Colon (tissue), 2 donors: ENCODE data around the gene NAP1L1.

Experiments
- FAIRE-seq: peaks from 2 replicates; lab custom pipeline; 2012; peaks lifted over from hg19 to GRCh38; lab: Jason Lieb, UNC
- donor health status: control.
- donor health status: control.

NAP1L1 gene

GRCh38 chr12:76038176-76038575 is 46.3 kb downstream of the NAP1L1 start:
- no peak for FAIRE-seq

- FAIRE-seq, result no peak
Observed at GRCh38 chr12:76037130-76038103, 47.1 kb downstream of the NAP1L1 start.

DNA sequence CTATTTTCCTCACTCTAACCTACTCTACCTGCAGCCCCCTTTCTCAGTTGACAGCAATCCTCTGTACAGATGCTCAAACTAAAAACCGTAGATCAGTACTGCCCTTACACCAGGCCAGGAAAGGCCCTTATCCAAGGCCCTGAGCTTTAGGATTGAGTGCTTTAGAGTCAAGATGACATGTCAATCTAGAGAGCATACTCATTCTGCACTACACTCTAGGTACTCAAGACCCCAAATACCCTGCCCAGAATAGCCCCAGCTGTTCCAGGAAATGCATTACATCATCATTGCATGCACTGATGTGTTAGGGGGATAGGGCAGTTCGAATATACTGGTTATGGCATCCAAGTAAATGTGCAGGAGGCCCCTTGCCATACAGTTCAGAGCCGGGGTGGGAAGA is 49.4 kb downstream of the NAP1L1 start:
- FAIRE-seq, result no peak

DNA sequence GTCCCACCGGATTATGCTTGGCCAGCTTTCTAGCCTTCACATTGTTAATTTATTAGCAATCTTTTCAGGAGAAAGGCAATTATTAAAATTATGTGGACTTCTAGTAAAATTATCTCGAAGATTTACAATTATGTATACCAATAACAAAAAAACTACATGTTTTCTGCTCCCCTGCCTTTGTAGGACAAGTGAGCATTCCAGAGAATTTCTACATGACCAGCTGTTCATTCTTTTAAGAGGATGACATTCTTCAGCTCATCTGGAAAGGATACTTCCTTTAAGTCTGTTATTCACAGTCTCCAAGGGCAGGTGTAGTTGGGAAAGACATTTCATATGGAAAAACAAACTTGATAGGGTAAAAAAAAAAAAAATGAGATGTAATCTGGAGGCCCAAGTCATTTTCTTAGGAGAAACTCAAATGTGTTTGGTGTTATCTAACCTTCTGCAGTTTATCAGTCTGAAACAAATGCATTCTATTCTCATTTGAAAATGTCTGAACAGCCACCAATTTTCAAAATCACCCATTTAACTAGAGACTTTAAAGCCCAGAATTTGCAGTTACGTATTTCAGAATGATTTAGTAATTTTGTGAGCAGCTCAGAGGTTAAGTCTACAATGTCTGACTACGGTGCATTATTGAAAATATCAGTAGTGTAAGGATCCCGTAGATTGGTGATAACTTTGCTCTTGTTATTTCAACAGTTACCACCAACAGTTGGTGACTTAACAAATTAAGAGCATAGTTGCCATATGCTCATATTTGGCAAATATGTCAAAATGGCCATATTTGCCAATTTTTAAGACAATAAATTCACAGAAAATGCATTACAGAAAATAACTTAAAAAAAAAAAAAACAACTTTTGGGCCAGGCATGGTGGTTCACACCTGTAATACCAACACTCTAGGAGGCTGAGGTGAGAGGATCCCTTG is 51.1 kb downstream of the NAP1L1 start:
- no peak for FAIRE-seq

DNA sequence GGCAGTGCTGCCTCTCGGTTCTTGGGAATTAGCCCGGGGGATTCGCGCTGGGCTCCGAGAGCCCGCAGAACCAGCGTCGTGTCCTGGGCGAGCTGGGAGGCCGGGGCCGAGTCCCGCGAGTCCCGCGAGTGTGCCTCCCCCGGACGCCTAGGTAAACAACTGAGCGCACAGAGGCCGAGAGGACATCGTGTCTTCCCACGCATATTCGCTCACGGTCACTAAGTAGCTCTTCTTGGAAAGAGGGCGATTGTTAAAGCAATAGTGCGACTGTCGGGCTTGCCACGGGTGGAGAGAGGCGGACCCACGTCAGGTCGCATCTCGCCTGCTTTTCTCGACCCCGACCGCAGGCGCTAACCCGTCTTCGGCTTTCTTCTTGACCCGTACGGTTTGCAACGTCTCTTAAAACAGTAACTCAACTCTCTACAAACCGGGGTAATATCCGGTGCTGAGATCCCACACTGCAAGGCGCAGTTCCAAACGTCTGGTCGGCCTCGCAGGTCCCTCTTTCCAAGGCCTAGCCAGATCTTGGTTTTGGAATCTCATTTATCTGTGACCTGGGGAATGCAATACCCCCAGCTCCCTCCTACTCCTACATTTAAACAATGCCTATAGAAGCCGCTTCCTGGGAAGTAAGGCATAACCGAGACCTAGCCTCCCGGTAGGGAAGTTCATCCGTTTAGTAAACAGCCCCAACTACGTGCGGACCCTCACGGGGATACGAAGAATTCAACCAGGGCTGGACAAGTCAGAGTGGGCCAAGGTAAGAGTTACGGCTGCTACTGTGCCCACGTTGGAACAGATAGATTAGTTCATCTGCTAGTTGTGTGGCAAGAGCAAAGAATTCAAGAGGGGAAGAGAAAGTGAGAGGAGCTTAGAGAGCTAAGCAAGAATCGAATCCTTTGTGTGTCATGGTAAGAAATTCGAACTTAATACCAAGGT is 52.2 kb downstream of the NAP1L1 start:
- FAIRE-seq, result no peak

GRCh38 chr12:76031414-76032042 is 53.0 kb downstream of the NAP1L1 start, which contains the start of gene PHLDA1:
PHLDA1 (minus strand) TSS chr12:76031776.
- FAIRE-seq, result no peak

DNA sequence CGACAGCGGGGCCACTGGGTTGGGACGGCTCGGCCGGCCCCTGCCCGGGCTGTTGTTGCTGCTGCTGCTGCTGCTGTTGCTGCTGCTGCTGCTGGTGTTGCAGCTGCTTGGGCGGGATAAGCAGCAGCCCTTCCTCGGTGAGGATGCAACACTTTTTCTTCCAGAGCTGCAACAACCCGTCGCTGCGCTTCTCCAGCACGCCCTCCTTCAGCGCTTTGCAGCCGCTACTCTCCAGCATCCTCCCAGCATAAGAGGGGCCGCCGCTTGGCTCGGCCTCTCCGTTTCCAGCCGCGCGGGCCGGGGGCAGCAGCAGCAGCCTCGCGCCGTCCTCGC is 53.4 kb downstream of the NAP1L1 start:
- no peak for FAIRE-seq

DNA sequence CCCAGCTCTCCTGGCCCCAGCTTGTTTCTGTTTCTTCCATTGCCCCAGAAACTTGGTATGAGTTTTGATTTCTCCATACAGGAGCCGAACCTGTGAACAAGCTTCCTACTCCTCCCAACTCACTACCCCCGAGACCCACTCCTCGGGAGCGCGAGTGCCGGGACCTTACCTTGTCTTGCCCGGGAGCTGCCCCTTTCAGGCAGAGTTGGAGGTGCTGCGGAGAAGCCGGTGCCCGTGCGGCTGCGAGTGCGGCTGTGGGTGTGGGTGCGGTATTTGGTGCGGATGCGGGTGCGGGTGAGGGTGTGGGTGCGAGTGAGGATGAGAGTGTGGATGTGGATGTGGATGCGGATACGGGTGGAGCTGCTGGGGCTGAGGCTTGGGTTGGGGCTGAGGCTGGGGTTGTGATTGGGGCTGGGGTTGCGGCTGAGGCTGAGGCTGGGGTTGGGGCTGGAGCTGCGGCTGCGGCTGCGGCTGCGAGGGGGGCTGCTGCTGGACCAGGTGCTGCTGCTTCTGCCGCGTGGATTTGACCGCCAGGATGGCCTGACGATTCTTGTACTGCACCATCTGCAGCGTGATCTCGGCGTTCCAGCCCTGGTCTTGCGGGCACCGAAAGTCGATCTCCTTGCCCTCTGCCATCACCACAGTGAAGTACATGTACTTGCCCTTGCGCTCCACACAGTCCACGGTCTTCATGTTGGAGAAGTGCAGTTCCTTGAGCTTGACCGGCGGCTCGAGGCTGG is 54.0 kb downstream of the NAP1L1 start:
- no peak for FAIRE-seq

DNA sequence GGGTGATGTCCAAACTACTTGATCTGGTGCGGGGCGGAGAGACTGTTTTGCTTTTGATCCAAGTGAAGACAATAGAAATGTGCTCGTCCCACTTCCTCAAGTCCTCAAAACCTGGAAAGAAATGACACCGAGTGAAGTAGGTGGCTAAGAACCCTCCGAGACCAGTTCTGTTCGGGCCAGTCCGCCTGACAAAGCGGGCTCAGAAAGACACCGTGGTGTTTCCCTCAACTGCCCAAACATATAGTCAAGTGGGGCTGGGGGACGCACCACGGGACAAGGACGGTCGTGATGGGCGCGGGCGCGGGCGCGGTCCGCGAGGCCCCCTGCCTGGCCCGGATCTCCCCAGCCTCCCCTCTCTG is 54.5 kb downstream of the NAP1L1 start:
- FAIRE-seq, result no peak

- no peak for FAIRE-seq
Observed at GRCh38 chr12:76028571-76029277, 55.8 kb downstream of the NAP1L1 start.

DNA sequence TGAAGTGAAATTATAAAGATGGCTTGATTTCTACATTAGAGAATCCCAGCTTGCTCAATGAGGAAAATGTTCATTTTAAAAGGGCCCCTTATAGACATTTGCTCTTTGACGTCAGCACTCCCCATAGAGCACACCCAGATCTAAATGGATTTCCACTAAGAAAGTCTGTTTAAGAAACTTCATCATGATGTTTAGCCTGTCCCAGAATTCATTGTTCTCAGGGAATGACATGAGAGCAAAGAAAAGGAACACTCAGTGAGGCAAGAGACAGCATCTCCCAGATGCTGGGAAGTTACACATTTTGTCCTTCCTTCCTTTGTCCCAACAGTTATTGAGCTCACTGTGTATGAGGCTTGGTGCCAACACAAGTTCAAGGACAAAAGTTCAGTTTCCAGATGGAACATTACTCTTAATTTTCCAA is 57.8 kb downstream of the NAP1L1 start:
- no peak for FAIRE-seq

- FAIRE-seq, result no peak
Observed at GRCh38 chr12:76025601-76026575, 58.6 kb downstream of the NAP1L1 start.

DNA sequence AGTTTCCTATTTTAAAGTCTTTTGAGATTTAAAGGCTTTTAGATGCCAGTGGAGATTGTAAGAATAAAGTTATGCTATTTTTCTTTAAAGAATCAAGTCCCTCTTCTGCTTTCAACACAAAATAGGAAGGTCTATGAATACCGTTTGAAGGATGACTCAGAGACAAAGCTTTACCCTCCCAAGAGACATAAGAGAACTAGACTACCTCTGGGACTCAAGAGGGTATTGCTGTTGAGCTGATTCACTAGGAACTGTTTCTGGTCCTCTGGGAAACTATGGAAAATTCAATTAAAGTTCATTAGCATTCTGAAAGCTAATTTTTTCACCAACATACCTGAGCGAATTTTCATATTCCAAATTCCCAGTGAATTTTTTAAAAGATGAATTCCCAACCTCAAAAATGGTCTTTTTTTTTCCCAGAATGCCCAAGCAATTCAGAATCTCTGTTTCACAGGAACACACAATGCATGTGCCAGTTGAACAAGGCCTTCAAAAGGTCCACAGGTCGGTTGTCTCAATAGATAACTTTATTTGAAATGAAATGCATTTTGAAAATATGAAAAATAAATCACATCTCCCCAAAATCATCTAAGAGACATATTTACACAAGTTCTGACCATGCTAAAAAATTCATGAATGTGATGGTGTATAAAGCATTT is 59.4 kb downstream of the NAP1L1 start:
- FAIRE-seq, result no peak

DNA sequence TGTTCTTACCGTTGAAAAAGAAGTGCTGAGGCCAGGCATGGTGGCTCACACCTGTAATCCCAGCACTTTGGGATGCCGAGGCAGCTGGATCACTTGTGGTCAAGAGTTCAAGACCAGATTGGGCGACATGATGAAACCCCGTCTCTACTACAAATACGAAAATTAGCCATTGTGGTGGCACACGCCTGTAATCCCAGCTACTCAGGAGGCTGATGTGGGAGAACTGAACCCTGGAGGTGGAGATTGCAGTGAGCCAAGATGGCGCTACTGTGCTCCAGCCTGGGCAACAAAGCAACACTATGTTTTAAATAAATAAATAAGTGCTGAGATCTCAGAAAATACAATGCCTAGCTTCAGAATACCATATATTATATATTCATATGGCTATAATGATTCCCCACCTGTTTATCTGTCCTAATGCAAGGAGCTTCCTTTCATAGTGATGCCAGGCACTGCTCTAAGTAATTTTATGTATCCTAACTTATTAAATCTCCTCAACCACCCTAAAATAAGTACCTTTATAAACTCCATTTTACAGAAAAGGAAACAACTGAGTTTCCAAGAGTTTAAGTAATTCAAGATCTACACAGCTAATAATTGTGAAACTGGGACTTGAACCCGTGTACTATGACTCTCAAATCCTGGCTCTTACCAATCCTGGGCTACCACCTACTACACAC is 60.2 kb downstream of the NAP1L1 start:
- FAIRE-seq, result no peak

DNA sequence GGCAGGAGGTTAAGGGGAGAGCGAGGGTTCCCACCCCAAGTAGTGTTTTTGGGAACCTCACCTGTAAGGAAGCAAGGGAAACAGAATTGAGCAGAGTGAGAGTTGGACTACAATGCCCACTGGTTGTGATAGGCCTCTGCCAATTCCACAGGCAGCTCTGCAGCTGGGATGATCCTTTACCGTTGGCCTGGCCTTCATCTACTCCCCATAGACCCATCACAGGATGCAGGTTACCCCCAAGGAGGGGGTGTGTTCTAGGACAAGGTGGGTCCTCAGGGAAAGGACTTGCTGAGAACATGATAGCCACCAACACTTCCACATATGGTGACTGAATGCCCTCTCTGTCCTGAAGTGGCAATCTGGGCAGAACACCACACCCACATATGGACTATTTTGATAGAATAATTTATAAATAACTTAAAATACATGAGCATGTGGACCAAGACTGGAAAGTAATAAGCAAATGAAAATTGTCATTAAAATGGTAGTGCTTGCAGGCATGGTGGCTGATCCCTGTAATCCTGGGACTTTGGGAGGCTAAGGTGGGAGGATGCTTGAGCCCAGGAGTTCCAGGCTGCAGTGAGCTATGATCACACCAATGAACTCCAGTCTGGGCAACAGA is 61.3 kb downstream of the NAP1L1 start:
- FAIRE-seq, result no peak

DNA sequence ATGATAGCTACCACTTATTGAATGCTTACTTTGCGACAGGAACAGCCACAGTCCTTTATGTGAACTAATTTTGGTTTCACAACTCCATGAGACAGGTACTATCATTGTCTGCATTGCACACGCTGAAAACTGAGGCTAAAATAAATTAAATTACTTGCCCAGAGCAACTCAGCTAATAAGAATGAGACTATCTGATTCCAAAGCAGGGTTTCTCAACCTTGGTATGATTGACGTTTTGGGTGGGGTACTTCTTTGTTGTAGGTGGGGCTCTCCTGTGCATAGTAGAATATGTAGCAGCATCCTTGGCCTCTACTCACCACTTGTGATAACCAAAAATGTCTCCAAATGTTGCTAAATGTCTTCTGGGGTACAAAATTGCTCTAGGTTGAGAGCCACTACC is 62.0 kb downstream of the NAP1L1 start:
- FAIRE-seq, result no peak
